ENCODE data around the gene HOXD4. TPM values are rescaled to one million over a fixed set of nuclear protein-coding genes. Genes with fewer than 3 reads are reported as not detected.

Gene HOXD4
- total RNA-seq, 1 experiment from 2014 or later, result 1.2 TPM

GRCh38 chr2:176152350-176153181 is 1.2 kb downstream of the HOXD4 start:
- H3K27me3 ChIP-seq (replicated peaks; ENCODE audit: control insufficient read depth, insufficient read depth, low read length), result no peaks in the 10 kb centered on the region; the same call in 1 of the 2 replicates
- Mint-ChIP-seq H3K36me3 (ENCODE audit: insufficient read depth, unreplicated experiment) (no peaks in the 10 kb centered on the region), H3K4me3 (ENCODE audit: unreplicated experiment) (no peak overlapping the region), H3K4me1 (ENCODE audit: low read depth, unreplicated experiment) (no peaks in the 10 kb centered on the region), H3K9me3 (ENCODE audit: unreplicated experiment) (no peaks in the 10 kb centered on the region), H3K27ac (ENCODE audit: unreplicated experiment) (no peak overlapping the region), H3K27me3 (ENCODE audit: insufficient read depth, unreplicated experiment) (peaks cover 16% of the 10 kb centered on the region)
- no peak for DNase-seq
- BruUV-seq (replicated peaks), result no TSS peak
- intact Hi-C loops (cut with micrococcal nuclease; ENCODE audit: unreplicated experiment), result no loop called here
- no peak for TF ChIP-seq CTCF (IDR thresholded peaks at IDR 0.05; ENCODE audit: insufficient read depth in 1 of 2, low read depth in 1 of 2, low read length in 1 of 2, severe bottlenecking in 1 of 2, unreplicated experiment in 1 of 2)
- CTCF ChIA-PET, result no interaction called here
- H3K4me1 ChIP-seq, result no peaks in the 10 kb centered on the region
- H3K9me3 ChIP-seq, result no peaks in the 10 kb centered on the region
- H3K36me3 ChIP-seq (ENCODE audit: control insufficient read depth, insufficient read depth, low read length), result no peaks in the 10 kb centered on the region
- POLR2A ChIA-PET, result no interaction called here
- no peak overlapping the region for H3K4me3 ChIP-seq (ENCODE audit: low read depth, low read length)

- no peak overlapping the region for H3K4me3 ChIP-seq (ENCODE audit: low read depth, low read length)
- intact Hi-C loops (cut with micrococcal nuclease; ENCODE audit: unreplicated experiment), result no loop called here
- ChIA-PET POLR2A (no interaction called here), CTCF (no interaction called here)
- no peaks in the 10 kb centered on the region for H3K4me1 Mint-ChIP-seq (ENCODE audit: low read depth, unreplicated experiment)
- H3K4me1 ChIP-seq, result no peaks in the 10 kb centered on the region
- no peaks in the 10 kb centered on the region; the same call in 1 of the 2 replicates for H3K27me3 ChIP-seq (replicated peaks; ENCODE audit: control insufficient read depth, insufficient read depth, low read length)
- peaks cover 19% of the 10 kb centered on the region for H3K27me3 Mint-ChIP-seq (ENCODE audit: insufficient read depth, unreplicated experiment)
- no TSS peak for BruUV-seq (replicated peaks)
- no peaks in the 10 kb centered on the region for H3K36me3 ChIP-seq (ENCODE audit: control insufficient read depth, insufficient read depth, low read length)
- TF ChIP-seq CTCF (IDR thresholded peaks at IDR 0.05; ENCODE audit: insufficient read depth in 1 of 2, low read depth in 1 of 2, low read length in 1 of 2, severe bottlenecking in 1 of 2, unreplicated experiment in 1 of 2), result no peak
- no peaks in the 10 kb centered on the region for H3K9me3 Mint-ChIP-seq (ENCODE audit: unreplicated experiment)
- no peak overlapping the region for H3K4me3 Mint-ChIP-seq (ENCODE audit: unreplicated experiment)
- H3K36me3 Mint-ChIP-seq (ENCODE audit: insufficient read depth, unreplicated experiment), result no peaks in the 10 kb centered on the region
- no peak for DNase-seq
- no peak overlapping the region for H3K27ac Mint-ChIP-seq (ENCODE audit: unreplicated experiment)
- no peaks in the 10 kb centered on the region for H3K9me3 ChIP-seq
Observed at GRCh38 chr2:176154576-176155252, 3.4 kb downstream of the HOXD4 start.

GRCh38 chr2:176155356-176156044 is 4.2 kb downstream of the HOXD4 start:
- Histone ChIP-seq H3K4me1 (no peaks in the 10 kb centered on the region), H3K9me3 (no peaks in the 10 kb centered on the region), H3K27me3 (replicated peaks; ENCODE audit: control insufficient read depth, insufficient read depth, low read length) (no peaks in the 10 kb centered on the region; the same call in 1 of the 2 replicates), H3K4me3 (ENCODE audit: low read depth, low read length) (no peak overlapping the region), H3K36me3 (ENCODE audit: control insufficient read depth, insufficient read depth, low read length) (no peaks in the 10 kb centered on the region)
- intact Hi-C loops (cut with micrococcal nuclease; ENCODE audit: unreplicated experiment), result no loop called here
- no peak for DNase-seq
- Mint-ChIP-seq H3K4me3 (ENCODE audit: unreplicated experiment) (no peak overlapping the region), H3K9me3 (ENCODE audit: unreplicated experiment) (no peaks in the 10 kb centered on the region), H3K36me3 (ENCODE audit: insufficient read depth, unreplicated experiment) (no peaks in the 10 kb centered on the region), H3K27ac (ENCODE audit: unreplicated experiment) (no peak overlapping the region), H3K4me1 (ENCODE audit: low read depth, unreplicated experiment) (no peaks in the 10 kb centered on the region), H3K27me3 (ENCODE audit: insufficient read depth, unreplicated experiment) (peaks cover 16% of the 10 kb centered on the region)
- TF ChIP-seq CTCF (IDR thresholded peaks at IDR 0.05; ENCODE audit: insufficient read depth in 1 of 2, low read depth in 1 of 2, low read length in 1 of 2, severe bottlenecking in 1 of 2, unreplicated experiment in 1 of 2), result no peak
- ChIA-PET CTCF (no interaction called here), POLR2A (no interaction called here)
- BruUV-seq (replicated peaks), result no TSS peak
